Kidney (tissue), 14 donors: ENCODE data around the gene RIMS4. TPM values are rescaled to one million over a fixed set of nuclear protein-coding genes. Genes with fewer than 3 reads are reported as not detected.

Source experiments
- DNase-seq, 5 donors: peaks; one replicate each; pipeline ENCODE4 v3.0.0-alpha.2; 2013 to 2020
- FAIRE-seq: peaks from 2 replicates; lab custom pipeline; 2012; peaks lifted over from hg19 to GRCh38; lab: Jason Lieb, UNC
- H3K27ac ChIP-seq, 2 donors: one replicate each; pipeline ENCODE4 v1.7.0; 2013; ENCODE audit warnings: low read depth in 2 of 2, low read length in 2 of 2, inconsistent platforms in 1 of 2
- H3K27me3 ChIP-seq: one replicate; pipeline ENCODE4 v1.7.1; 2013; ENCODE audit warnings: low read length, inconsistent platforms; ENCODE audit not compliant: control insufficient read depth, insufficient read depth
- H3K36me3 ChIP-seq, 3 donors: one replicate each; pipeline versions ENCODE4 v1.7.0 to v1.7.1; 2013; ENCODE audit warnings: low read length in 3 of 3, control low read depth in 1 of 3, inconsistent platforms in 1 of 3; ENCODE audit not compliant: insufficient read depth in 3 of 3, control insufficient read depth in 2 of 3
- H3K4me1 ChIP-seq, 3 donors: one replicate each; pipeline versions ENCODE4 v1.7.0 to v1.7.1; 2013; ENCODE audit warnings: low read length in 3 of 3, inconsistent platforms in 1 of 3, low read depth in 1 of 3; ENCODE audit not compliant: control insufficient read depth in 2 of 3, insufficient read depth in 2 of 3
- H3K4me3 ChIP-seq, 3 donors: one replicate each; pipeline versions ENCODE4 v1.7.0 to v1.8.1; 2013; ENCODE audit warnings: low read length in 3 of 3, control low read depth in 1 of 3, inconsistent platforms in 1 of 3
- H3K9ac ChIP-seq, 3 donors: one replicate each; pipeline versions ENCODE4 v1.7.0 to v1.7.1; 2013; ENCODE audit warnings: low read length in 3 of 3, control low read depth in 1 of 3, inconsistent platforms in 1 of 3
- H3K9me3 ChIP-seq, 3 donors: one replicate each; pipeline versions ENCODE4 v1.7.0 to v1.7.1; 2013; ENCODE audit warnings: low read length in 3 of 3, control low read depth in 1 of 3, inconsistent platforms in 1 of 3; ENCODE audit not compliant: control insufficient read depth in 2 of 3, insufficient read depth in 1 of 3
- CTCF ChIP-seq: IDR thresholded peaks from 3 replicates; pipeline ENCODE4 v1.5.1; 2012; ENCODE audit warnings: mild to moderate bottlenecking, moderate library complexity, borderline replicate concordance; ENCODE audit not compliant: insufficient read depth; ENCODE audit errors: extremely low read depth
- intact Hi-C: fragments of 100-400 bp; cut with DNase I; formaldehyde crosslinking; loops from one replicate; pipeline ENCODE4 v1.11.1; 2022
- polyA plus RNA-seq: library from polyadenylated mRNA; stranded (reverse); fragments of 350-450 nt; fragmentation: Illumina TruSeq; extraction: RNeasy Lipid Tissue Mini Kit (QIAGEN cat#74804); gene quantifications from one replicate; pipeline ENCODE4 v1.2.3, GENCODE V29; 2014; ENCODE audit warnings: low read depth, low replicate concordance; ENCODE audit not compliant: insufficient read depth
- total RNA-seq: library from RNA; stranded (reverse); fragmentation: NEBNext Ultra II Directional; extraction: Animal tissue kit (Norgen Biotek cat#: 25700); gene quantifications from one replicate; pipeline ENCODE4 v1.2.1, GENCODE V29; 2021
- donor health status: control.
- donor health status: control.
- donor health status: control.
- donor health status: control.
- donor health status: control.
- donor health status: DM: yes; HTN: yes; CAD: no.
- donor health status: Normal renal cell carcinoma (clear cell type).

The RIMS4 gene
- total and polyA plus RNA-seq, 2 donors from 2014 or later = 0.13 TPM; not detected in 1

GRCh38 chr20:44788706-44789456 lies 21.5 kb downstream of the RIMS4 start:
- intact Hi-C loops = no loop called here
- TF ChIP-seq CTCF = no peak
- FAIRE-seq = no peak

GRCh38 chr20:44787299-44787698 lies 23.0 kb downstream of the RIMS4 start:
- no peaks in the 10 kb centered on the region for H3K27me3 ChIP-seq
- no peak overlapping the region for H3K9ac ChIP-seq
- H3K4me1 ChIP-seq = no peaks in the 10 kb centered on the region
- intact Hi-C loops = no loop called here
- H3K4me3 ChIP-seq = no peak overlapping the region
- no peak overlapping the region for H3K27ac ChIP-seq
- FAIRE-seq = no peak
- TF ChIP-seq CTCF = no peak
- no peaks in the 10 kb centered on the region for H3K9me3 ChIP-seq
- DNase-seq = no peak
- no peaks in the 10 kb centered on the region for H3K36me3 ChIP-seq

More at GRCh38 chr20:44788706-44789456, 21.5 kb downstream of the RIMS4 start:
- no peak overlapping the region for H3K9ac ChIP-seq
- H3K36me3 ChIP-seq = no peaks in the 10 kb centered on the region
- H3K4me1 ChIP-seq = no peaks in the 10 kb centered on the region
- no peaks in the 10 kb centered on the region for H3K27me3 ChIP-seq
- DNase-seq = no peak
- no peak overlapping the region for H3K4me3 ChIP-seq
- no peaks in the 10 kb centered on the region for H3K9me3 ChIP-seq
- no peak overlapping the region for H3K27ac ChIP-seq

- Histone ChIP-seq H3K9ac (no peak overlapping the region), H3K4me1 (no peaks in the 10 kb centered on the region), H3K4me3 (no peak overlapping the region), H3K27ac (no peak overlapping the region), H3K9me3 (no peaks in the 10 kb centered on the region), H3K36me3 (no peaks in the 10 kb centered on the region), H3K27me3 (no peaks in the 10 kb centered on the region)
- no peak for TF ChIP-seq CTCF
- DNase-seq (no peak), FAIRE-seq (no peak)
- intact Hi-C loops = no loop called here
These were observed 24.6 kb downstream of the RIMS4 start for GRCh38 chr20:44785768-44786167.
